Measurements from ENCODE around the gene PPCDC. TPM values are rescaled to one million over a fixed set of nuclear protein-coding genes. Genes with fewer than 3 reads are reported as not detected.
A peak's percentile ranks its signal among the peaks of the same experiment; 100 is the strongest.

Gene PPCDC
- total RNA-seq (10 to 100 TPM in 2 of 6 donors, 1 to 10 TPM in 4; 7.9 to 12.3 (median 9.2) TPM), polyA plus RNA-seq (10 to 100 TPM; 21.1 to 21.3 TPM)

- intact Hi-C loops (cut with DNase I), result no loop called here
- peak; percentile 64 for FAIRE-seq
- Histone ChIP-seq H3K4me3 (peak within 1 kb of the TSS; percentile 75 to 91 (median 80)), H3K9me3 (no peaks in the 10 kb centered on the region), H3K27ac (peak within 1 kb of the TSS; percentile 49 to 85 (median 77)), H3K27me3 (no peaks in the 10 kb centered on the region), H3K4me1 (peaks cover 0 to 14% (median 0%) of the 10 kb centered on the region in 3 donors), H3K36me3 (peaks cover 0 to 6% (median 0%) of the 10 kb centered on the region in 3 donors)
- peak; percentile 95 to 99 (median 96) for DNase-seq
- no peak for TF ChIP-seq CTCF (IDR thresholded peaks at IDR 0.05)
- 3 to 4% methylated on average over 39 to 40 of the region's 40 CpGs for WGBS, 2 donors
- ATAC-seq, result peak; percentile 96 to 99 (median 98)
These were observed at the start of gene PPCDC for GRCh38 chr15:75023181-75023871. TSS of gene PPCDC (plus strand) at chr15:75023590. CDS start at chr15:75028319, 4,729 bp downstream.

- DNase-seq (no peak), ATAC-seq (no peak), FAIRE-seq (no peak)
- intact Hi-C loops (cut with DNase I), result no loop called here
- H3K27me3 ChIP-seq, result no peaks in the 10 kb centered on the region
- no peak for TF ChIP-seq CTCF (IDR thresholded peaks at IDR 0.05)
- WGBS, 2 donors, result 54 to 63% methylated on average over 1 of the region's 1 CpG
- no peaks in the 10 kb centered on the region for H3K4me1 ChIP-seq
- H3K27ac ChIP-seq, result no peak overlapping the region
- no peak overlapping the region for H3K4me3 ChIP-seq
- H3K36me3 ChIP-seq, result no peaks in the 10 kb centered on the region
- H3K9me3 ChIP-seq, result no peaks in the 10 kb centered on the region
These were observed 47.2 kb upstream of the PPCDC start for GRCh38 chr15:74976159-74976558.

GRCh38 chr15:74977599-74977998 is 45.8 kb upstream of the PPCDC start:
- H3K27me3 ChIP-seq, result no peaks in the 10 kb centered on the region
- H3K4me1 ChIP-seq, result no peaks in the 10 kb centered on the region
- no peak overlapping the region for H3K27ac ChIP-seq
- 66 to 70% methylated on average over 4 of the region's 4 CpGs for WGBS, 2 donors
- H3K4me3 ChIP-seq, result no peak overlapping the region
- ATAC-seq (no peak), FAIRE-seq (no peak), DNase-seq (no peak)
- no peaks in the 10 kb centered on the region for H3K36me3 ChIP-seq
- H3K9me3 ChIP-seq, result no peaks in the 10 kb centered on the region
- TF ChIP-seq CTCF (IDR thresholded peaks at IDR 0.05), result no peak
- intact Hi-C loops (cut with DNase I), result no loop called here

GRCh38 chr15:74978077-74978476 is 45.3 kb upstream of the PPCDC start:
- ATAC-seq (no peak), FAIRE-seq (no peak), DNase-seq (no peak)
- 85 to 88% methylated on average over 1 of the region's 1 CpG for WGBS, 2 donors
- Histone ChIP-seq H3K27me3 (no peaks in the 10 kb centered on the region), H3K4me3 (no peak overlapping the region), H3K36me3 (no peaks in the 10 kb centered on the region), H3K9me3 (no peaks in the 10 kb centered on the region), H3K27ac (no peak overlapping the region), H3K4me1 (no peaks in the 10 kb centered on the region)
- intact Hi-C loops (cut with DNase I), result no loop called here
- TF ChIP-seq CTCF (IDR thresholded peaks at IDR 0.05), result no peak

GRCh38 chr15:74978503-74978902 is 44.9 kb upstream of the PPCDC start:
- intact Hi-C loops (cut with DNase I), result no loop called here
- DNase-seq (peak in 1 of 6 donors; percentile 21), ATAC-seq (no peak), FAIRE-seq (no peak)
- Histone ChIP-seq H3K27ac (no peak overlapping the region), H3K4me1 (no peaks in the 10 kb centered on the region), H3K9me3 (no peaks in the 10 kb centered on the region), H3K4me3 (no peak overlapping the region), H3K27me3 (no peaks in the 10 kb centered on the region), H3K36me3 (no peaks in the 10 kb centered on the region)
- TF ChIP-seq CTCF (IDR thresholded peaks at IDR 0.05), result no peak
- WGBS, 2 donors, result 28 to 29% methylated on average over 3 of the region's 3 CpGs

Data from pancreas (tissue), 10 donors.